Right kidney (tissue), 1 donor: ENCODE measurements around the gene TANK.
A peak's percentile ranks its signal among the peaks of the same experiment; 100 is the strongest.
"Not testable (repeated sequence)": the region's sequence is repeated elsewhere in the genome, so short reads cannot be mapped to it uniquely, and the experiment has no call there.

Experiments
- DNase-seq: peaks from one replicate; pipeline ENCODE4 v3.0.0-alpha.2; 2016

TANK gene

DNA sequence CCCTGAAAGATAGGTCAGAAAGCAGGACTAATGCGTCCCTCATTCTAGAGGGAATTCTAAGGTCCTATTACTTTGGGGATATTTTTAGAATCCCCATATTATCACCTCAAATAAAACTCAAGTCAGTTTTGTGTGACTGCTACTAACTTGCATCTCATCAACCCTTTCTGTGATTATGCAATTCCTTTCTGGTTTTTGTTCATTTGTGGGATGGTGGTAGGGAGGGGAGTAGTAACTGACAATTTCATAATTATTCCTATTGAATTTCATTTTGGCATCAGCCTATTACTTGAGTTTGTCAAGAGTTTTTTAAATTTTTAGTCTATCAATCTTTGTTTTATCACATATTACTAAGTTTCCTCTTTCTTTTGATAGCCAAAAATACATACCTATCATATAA lies 28.4 kb upstream of the TANK start:
- DNase-seq = no peak

DNA sequence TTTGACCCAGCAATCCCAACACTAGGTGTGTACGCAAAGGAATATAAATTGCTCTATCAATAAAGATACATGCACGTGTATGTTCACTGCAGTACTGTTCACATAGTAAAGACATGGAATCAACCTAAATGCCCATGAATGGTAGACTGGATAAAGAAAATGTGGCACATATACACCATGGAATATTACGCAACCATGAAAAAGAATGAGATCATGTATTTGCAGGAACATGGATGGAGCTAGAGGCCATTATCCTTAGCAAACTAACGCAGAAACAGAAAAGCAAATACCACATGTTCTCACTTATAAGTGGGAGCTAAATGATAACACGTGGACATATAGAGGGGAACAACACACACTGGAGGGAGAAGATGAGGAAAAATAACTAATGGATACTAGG lies 27.8 kb upstream of the TANK start:
- DNase-seq = not testable (repeated sequence)

DNA sequence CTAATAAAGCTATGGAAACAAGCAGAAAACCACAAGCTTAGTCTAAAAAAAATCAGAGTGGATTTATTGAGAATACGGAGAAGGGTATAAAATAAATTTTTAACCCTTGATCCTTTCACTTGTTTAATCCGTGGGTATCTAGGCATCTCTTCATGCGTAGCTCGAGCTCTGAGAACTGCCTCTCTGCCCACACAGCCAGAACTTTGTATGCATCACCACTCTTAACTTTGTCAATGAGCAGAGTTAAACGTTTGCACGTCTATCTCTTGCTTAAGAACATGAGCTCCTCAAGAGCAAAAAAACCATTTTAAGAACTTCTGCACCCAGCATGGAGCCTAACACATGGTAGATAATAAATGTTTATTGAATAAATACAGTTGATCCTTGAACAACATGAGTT lies 26.9 kb upstream of the TANK start:
- no peak for DNase-seq

DNA sequence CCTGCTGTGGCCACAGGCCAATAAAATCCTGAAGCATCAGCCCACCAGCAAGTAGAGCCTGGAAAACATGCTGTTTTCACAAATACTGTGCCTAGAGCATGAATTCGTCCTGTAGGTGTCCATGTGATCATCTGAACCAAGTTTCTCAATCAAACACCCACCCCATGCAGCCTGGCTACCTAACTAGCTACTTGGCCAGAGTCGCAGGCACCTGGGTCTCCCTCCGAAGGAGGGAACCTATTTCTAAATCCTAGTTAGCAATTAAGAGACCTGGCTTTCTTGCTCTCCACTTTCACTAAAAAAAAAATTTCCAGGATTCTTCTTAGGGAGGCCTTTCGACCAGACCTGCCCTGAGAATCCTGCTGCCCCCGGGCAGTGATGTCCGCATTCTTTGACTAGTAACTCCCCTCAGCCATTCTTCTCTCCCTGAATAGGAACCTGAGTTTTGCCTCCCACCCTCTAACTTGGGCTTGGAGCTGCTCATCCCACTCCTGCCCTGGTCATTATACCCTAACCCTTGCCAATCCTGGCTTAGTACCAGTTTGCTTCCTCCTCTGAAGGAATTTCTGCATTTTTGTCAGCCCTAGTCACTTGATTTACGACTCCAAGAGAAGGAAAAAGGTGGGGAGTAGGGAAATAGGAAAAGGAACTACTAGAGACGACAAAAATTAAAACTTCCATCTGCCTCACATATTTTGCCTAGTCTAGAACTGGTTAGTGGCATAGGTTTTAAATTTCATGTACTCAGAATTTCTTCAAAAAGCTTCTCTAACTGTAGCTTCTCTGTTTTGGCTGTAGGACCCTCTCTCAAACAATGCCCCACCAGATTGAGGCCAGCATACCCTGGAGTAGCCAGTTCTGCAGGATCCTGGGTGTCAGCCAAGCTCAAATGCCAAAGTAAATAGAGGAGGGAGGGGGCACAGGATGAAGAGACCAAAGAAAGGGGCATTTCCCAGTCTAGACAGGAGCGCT lies 25.4 kb upstream of the TANK start:
- peak; percentile 40 for DNase-seq

DNA sequence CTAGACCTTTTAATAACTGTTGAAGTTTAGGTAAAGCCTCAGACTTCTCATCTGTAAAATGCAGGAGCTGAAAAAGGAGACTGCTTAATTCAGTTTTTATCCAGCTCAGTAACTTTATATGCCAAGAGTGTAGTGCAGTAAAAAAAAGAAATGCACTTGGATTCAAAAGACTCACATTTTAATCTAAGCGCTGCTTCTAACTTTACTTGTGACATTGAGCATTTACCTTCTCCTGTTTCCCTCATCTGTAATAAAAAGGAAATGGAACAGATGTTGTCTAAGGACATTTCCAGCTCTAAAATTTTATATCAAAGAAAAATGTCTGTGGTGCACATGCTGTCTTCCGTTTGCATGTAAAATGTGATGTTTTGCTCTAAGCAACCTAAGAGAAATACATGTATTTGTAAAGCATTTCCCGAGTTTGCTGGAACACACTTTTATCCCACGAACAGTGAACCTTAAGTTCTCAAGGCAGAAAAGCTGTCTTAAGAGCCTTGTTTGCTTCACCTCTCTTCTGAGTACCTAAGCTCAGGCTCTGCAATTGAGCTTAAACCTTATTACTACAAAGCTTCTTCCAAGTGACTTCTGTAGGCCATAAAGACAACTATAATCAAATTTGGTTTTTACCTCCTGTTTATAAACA lies 24.2 kb upstream of the TANK start:
- DNase-seq = peak; percentile 6

DNA sequence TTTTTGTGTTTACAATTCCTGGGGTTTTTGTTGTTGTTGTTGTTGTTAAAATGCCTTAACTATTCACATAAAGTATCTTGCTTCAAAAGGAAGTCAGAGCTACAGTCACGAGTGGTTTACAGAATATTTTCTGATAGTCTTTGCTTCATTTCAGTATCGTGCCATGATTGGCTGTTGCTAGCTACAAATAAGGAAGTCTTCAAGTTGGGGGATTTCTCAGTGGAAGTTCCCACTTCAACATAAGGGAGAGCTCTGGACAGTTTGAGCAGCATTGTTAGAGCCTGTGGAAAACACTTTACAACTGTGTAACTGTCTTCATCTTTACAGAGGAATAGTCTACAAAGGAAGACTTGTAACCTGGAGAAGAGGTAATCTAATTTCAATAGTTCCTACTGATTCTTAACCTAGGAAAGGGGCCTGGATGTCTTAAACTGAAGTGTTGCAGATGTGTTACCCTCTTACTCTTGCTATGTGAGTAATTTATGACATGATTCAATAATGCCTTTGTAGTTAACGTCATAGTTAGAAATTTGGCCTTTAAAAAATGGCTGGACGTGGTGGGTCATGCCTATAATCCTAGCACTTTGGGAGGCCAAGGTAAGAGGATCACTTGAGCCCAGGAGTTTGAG lies 23.4 kb upstream of the TANK start:
- DNase-seq = no peak

DNA sequence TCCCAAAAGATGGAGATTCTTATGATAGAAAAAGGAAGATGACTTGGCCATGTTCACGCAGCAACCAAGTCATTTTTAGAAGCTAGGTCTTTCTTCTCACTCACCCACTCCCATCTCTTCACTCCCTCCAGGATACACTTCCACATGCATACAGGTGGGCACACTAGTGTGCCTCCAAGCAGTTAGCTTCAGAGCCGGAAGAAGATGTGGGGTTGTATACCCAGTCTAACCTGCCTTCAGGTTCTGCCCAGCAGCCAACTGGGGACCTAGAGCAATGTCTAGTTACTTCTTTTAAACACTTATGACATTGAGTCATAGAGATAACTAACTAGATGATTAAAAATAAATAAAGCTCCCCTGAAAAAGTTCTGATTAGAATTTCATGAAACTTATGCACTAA lies 21.8 kb upstream of the TANK start:
- no peak for DNase-seq

DNA sequence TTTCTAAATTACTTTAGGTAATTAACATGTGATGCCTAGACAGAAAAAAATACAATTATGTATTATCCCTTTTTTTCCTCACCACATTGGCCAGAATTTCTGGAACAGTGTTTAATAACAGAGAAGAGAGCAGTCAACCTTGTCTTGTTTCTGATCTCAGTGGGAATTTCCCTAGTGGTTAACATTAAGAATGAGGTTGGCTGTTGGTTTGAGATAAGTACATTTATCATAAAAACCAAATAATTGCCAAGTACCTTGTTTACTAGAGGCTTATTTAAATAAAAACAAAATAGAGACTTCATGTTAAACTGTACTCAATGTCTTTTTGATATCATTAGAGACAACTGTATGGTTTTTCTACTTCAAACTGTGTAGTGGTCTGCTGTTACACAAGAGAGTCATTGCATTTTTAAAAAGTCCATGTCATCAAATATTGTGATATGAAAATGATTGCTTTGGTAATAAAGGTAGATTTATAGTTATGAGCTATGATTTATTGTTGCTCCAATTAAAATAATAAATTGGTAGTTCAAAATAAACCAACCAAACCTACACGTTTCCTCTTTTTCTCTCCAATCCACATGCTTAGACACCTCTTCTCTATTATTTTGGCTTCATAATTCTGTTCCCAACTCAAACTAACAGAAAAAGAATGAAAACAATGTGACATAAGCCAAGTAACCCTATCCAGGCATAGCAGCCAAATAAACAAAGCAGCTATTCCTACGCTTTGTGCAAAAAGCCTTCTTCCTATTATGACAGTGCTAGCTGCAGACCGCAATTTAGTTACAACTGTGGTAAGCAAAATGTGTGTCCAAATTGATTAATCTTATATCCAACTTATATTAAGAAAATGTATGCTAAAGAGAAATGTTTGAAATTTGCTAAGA lies 20.9 kb upstream of the TANK start:
- DNase-seq = no peak

DNA sequence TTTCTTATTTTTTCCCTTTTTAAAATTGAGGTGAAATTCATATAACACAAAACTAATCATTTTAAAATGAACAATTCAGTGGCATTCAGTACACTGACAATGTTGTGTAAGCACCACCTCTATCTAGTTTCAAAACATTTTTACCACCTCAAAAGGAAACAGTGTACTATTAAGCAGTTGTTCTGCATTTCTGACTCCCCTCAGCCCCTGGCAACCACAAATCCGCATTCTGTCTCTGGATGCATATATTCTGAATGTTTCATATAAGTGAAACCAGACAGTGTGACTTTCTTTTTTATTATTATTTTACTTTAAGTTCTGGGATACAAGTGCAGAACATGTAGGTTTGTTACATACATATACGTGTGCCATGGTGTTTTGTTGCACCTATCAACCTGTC lies 19.2 kb upstream of the TANK start:
- DNase-seq = no peak

DNA sequence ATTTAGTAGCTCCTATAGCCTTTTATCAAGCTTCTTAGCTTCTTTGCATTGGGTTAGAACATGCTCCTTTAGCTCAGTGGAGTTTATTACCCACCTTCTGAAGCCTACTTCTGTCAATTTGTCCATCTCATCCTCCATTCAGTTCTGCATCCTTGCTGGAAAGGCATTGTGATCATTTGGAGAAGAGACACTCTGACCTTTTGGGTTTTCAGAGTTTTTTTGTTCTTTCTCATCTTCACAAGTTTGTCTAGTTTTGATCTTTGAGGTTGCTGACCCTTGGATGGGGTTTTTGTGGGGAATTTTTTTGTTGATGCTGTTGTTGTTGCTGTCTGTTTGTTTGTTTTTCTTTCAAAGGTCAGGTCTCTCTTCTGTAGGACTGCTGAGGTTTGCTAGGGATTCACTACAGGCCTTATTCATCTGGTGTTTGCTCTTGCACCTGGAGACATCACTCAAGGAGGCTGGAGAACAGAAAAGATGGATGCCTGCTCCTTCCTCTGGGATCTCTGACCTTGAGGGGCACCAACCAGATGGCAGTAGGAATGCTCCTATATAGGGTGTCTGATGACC lies 13.9 kb upstream of the TANK start:
- DNase-seq = no peak

DNA sequence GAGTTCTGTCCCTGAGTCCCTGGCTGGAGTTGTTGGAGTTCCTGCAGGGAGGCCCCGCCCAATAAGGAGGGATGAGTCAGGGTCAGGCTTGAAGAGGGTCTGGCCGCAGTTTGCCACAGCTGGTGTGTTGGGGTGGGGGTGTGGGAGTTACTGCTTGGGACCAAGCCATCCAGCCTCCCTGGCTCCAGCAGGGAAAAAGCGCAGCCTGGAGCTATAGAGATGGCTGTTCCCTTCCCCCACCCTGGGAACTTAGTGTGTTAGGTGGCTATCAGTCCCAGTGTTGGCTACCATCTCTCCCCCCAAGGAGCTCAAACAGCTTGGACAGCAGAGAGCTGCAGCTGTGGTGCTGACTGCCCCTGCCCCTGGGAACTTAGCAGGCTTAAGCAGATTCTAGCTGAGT lies 13.2 kb upstream of the TANK start:
- no peak for DNase-seq

DNA sequence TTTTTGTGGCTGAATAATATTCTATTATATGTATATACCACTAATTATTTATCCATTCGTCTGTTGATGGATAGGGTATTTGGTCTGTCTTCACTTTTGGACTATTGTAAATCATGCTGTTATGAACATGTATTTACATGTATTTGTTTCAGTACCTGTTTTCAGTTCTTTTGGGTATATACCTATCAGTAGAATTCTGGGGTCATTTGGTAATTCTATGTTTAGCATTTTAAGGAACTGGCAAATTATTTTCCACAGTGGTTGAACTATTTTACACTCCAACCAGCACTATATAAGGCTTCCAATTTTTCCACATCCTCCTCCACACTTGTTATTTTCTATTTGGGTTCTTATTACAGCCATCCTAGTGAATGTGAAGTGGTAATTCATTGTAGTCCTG lies 12.4 kb upstream of the TANK start:
- DNase-seq = no peak

DNA sequence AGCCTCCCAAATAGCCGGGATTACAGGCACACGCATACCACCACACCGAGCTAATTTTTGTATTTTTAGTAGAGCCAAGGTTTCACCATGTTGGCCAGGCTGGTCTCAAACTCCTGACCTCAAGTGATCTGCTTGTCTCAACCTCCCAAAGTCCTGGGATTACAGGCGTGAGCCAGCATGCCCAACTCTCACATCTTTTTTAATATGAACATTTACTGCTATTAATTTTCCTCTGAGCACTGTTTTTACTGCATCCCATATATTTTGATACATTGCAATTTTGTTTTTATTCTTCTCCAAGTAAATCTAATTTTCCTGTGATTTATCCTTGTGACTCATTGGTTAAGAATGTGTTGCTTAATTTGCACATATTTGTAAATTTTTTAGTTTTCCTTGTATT lies 9.5 kb upstream of the TANK start:
- no peak for DNase-seq

DNA sequence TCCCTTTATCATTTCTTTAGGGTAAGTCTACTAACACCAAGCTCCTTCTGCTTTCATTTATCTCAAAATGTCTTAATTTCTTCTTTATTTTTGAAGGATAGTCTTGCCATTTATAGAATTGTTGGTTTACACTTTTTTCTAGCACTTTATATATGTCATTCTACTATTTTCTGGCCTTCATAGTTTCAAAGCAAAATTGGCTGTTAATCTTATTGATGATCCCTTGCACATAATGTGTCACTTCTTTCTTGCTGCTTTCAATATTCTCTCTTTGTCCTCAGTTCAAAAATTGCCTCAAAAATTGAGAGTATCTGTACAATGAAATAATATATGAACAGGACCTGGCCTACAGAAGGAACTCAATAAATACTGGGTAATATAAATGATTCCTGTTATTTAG lies 7.9 kb upstream of the TANK start:
- DNase-seq = no peak

DNA sequence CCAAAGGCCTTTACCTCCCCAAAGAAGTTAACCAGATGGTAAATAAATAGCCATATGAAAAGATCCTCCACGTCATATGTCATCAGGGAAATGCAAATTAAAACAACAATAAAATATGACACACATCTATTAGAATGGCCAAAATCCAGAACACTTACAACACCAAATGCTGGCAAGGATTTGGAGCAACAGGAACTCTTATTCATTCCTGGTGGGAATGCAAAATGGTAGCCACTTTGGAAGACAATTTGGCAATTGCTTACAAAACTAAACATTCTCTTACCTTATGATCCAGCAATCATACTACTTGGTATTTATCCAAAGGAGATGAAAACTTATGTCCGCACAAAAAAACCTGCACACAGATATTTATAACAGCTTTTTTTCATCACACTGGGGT lies 1.3 kb upstream of the TANK start:
- no peak for DNase-seq

DNA sequence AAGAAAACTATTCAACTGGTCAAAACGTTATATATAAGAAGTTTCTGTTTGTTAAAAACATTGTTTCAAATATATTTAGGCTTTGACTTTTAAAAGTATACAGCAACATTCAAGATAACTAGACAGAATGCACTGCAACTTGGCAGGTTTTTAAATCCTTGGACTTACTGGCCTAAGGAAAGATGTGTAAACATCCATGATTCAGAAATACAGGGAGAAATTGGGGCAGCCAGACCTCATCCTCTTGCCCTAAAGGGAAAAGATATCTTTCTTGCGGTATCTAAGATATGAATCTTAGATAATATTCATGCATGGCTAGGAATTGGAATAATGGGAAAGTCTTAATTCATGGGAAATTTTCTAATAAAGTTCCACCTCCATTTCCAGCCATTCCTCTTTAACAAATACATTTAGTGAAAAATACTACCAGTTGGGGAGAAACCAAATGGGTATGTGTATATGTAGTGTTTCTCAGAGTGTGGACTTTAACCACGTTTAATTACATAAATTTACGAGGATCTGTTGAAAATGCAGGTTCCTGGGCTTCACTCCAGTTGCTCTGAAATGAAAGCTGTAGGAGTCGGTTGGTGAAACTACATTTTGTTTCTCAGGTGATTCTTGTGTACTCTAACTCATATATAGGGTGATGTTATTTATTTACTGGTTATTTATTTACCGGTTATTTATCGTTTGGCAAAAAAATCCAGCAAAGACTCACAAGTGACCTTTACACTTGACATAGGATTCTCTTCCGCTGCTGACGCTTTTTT lies 587 bp upstream of the TANK start:
- peak; percentile 54 for DNase-seq

DNA sequence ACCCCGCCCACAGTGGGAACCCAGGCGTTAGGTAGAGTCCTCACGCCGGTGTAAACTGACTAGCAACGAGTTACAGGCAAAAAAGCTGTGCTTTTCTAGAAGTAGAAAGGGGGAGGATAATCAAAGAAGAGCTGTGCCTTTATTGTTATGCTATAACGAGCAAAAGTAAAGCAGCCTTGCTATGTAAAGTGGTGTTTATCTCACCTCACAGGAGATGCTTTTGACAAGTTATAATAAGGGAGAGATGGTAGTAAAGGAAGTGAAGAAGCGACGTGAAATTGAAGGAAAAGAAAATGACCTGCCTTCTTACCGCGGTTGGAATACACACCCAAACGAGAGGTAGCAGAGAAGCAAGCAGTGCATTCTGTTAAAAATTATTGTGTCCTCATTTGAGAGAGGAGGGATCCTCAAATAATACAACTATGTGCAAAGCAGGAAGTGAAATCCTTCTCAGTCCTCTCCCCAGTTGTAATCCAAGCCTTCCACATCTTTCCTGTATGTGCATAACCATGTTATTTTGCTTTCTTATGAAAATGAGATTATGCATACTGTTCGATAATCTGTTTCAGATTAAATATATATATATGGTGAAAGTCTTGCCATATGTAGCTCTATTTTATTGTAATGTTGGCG lies 962 bp downstream of the TANK start:
- DNase-seq = no peak

DNA sequence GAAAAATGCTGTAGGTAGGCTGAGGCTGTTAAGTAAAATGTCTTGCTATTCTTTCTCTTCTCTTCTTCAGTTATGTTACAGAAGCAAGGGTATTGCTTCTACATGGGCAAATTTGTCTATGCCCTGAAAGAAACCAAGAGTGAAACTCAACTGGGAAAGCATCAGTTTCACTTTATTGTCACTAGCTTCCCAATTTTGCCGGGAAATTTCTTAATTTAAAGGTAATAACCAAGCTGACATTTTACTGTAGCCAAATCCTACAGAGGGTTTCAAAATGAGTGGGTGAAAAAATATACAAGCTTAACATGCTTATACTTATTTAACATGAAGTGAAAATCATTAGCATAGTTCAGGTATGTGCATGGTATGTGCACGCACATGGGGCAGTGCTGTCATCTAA lies 3.2 kb downstream of the TANK start:
- DNase-seq = no peak

DNA sequence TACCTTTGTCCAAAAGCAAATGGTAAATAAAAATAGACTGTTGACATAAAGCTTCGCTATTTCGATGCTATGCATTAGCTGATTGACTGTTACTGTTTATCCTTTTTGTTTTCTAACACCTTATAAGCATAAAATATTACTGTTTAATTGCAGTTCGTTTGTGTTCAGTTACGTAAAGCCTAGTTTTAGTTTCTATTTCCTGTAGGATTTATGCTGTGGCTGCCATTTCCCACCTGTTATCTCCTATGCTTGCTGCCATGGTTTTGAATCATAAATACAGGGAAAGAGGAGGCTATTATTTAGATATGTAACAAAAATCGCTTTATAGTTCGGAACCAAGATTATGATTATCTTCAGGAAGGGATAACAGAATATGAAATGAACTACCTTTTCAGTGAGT lies 3.9 kb downstream of the TANK start:
- no peak for DNase-seq

DNA sequence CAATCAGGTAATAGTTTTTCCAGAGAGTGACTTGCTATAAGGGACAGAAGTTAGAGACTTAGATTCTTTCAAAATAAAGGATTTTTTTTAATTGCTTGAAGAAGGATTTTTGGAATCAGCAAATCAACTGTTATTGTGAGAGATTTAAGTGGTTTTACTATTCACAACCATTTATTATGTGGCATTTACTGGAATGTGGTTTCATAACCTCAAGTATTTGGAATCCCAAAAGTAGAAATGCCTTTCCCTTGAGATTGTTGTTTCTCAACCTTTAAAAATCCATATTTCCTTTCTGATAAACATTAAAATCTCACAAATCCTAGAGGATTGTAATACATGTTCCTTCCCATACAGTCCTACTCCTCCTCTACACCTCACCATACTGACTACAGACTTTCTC lies 5.0 kb downstream of the TANK start:
- no peak for DNase-seq

DNA sequence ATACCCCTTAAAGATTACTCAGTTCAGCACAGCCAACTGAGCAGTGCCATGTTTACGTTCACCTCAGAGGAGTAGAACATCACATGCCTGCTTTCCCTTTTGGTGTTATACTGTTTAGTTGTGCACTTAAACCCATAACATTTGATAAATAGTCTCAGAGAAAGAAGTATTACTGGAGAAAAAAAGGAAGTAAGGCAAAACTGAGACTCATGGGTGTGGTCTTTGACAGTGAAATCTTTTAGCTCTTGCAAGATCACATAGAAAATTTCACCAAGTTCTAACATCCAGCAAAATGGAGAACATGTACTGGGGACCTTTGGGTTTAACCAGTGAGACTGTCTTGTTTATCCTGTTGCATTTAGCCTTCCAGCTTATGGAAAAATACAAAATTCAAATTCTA lies 5.6 kb downstream of the TANK start:
- DNase-seq = no peak
